Measurements from ENCODE around the gene CHST4.
A peak's percentile ranks its signal among the peaks of the same experiment; 100 is the strongest.

The CHST4 gene

GRCh38 chr16:71532366-71532765 is 6.1 kb downstream of the CHST4 start:
- Histone ChIP-seq H3K27ac (no peak overlapping the region), H3K4me3 (IDR thresholded peaks at IDR 0.05; ENCODE audit: insufficient read depth, low read depth, low read length) (no peak overlapping the region), H3K79me2 (ENCODE audit: insufficient read depth, low read depth) (no peaks in the 10 kb centered on the region), H3K4me1 (ENCODE audit: low read depth, poor library complexity, severe bottlenecking) (no peaks in the 10 kb centered on the region), H4K20me1 (ENCODE audit: insufficient read depth) (no peaks in the 10 kb centered on the region), H3K27me3 (ENCODE audit: insufficient read depth, low read depth) (no peaks in the 10 kb centered on the region), H3K36me3 (ENCODE audit: insufficient read depth) (no peaks in the 10 kb centered on the region), H2AFZ (ENCODE audit: low read depth) (no peak overlapping the region), H3K4me2 (no peak overlapping the region), H3K9ac (no peak overlapping the region)
- TF ChIP-seq CTCF (conservative IDR thresholded peaks at IDR 0.05; ENCODE audit: low read depth, low read length): no peak

GRCh38 chr16:71536752-71537499 is 10.7 kb downstream of the CHST4 start:
- no peaks in the 10 kb centered on the region for H3K27me3 ChIP-seq (ENCODE audit: insufficient read depth, low read depth)
- no peak for TF ChIP-seq CTCF (conservative IDR thresholded peaks at IDR 0.05; ENCODE audit: low read depth, low read length)

DNA sequence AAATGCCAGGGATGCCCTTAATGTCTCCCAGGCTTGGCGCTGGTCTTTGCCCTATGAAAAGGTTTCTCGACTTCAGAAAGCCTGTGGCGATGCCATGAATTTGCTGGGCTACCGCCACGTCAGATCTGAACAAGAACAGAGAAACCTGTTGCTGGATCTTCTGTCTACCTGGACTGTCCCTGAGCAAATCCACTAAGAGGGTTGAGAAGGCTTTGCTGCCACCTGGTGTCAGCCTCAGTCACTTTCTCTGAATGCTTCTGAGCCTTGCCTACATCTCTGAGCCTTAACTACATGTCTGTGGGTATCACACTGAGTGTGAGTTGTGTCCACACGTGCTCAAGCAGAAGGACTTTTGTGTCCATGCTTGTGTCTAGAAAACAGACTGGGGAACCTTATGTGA is 11.4 kb downstream of the CHST4 start:
- Histone ChIP-seq H3K27ac (no peak overlapping the region), H3K27me3 (ENCODE audit: insufficient read depth, low read depth) (no peaks in the 10 kb centered on the region), H3K4me3 (IDR thresholded peaks at IDR 0.05; ENCODE audit: insufficient read depth, low read depth, low read length) (no peak overlapping the region), H3K4me1 (ENCODE audit: low read depth, poor library complexity, severe bottlenecking) (no peaks in the 10 kb centered on the region), H4K20me1 (ENCODE audit: insufficient read depth) (no peaks in the 10 kb centered on the region), H2AFZ (ENCODE audit: low read depth) (no peak overlapping the region), H3K36me3 (ENCODE audit: insufficient read depth) (no peaks in the 10 kb centered on the region), H3K4me2 (no peak overlapping the region), H3K79me2 (ENCODE audit: insufficient read depth, low read depth) (no peaks in the 10 kb centered on the region), H3K9ac (no peak overlapping the region)
- peak; percentile 67 for TF ChIP-seq CTCF (conservative IDR thresholded peaks at IDR 0.05; ENCODE audit: low read depth, low read length)

More at GRCh38 chr16:71536752-71537499, 10.7 kb downstream of the CHST4 start:
- no peak overlapping the region for H2AFZ ChIP-seq (ENCODE audit: low read depth)
- H3K27ac ChIP-seq: no peak overlapping the region
- H3K4me2 ChIP-seq: no peak overlapping the region
- H3K36me3 ChIP-seq (ENCODE audit: insufficient read depth): no peaks in the 10 kb centered on the region
- H3K9ac ChIP-seq: no peak overlapping the region
- no peaks in the 10 kb centered on the region for H3K79me2 ChIP-seq (ENCODE audit: insufficient read depth, low read depth)
- no peaks in the 10 kb centered on the region for H4K20me1 ChIP-seq (ENCODE audit: insufficient read depth)
- H3K4me3 ChIP-seq (IDR thresholded peaks at IDR 0.05; ENCODE audit: insufficient read depth, low read depth, low read length): no peak overlapping the region
- H3K4me1 ChIP-seq (ENCODE audit: low read depth, poor library complexity, severe bottlenecking): no peaks in the 10 kb centered on the region

GRCh38 chr16:71542377-71542776 is 16.2 kb downstream of the CHST4 start:
- H3K4me3 ChIP-seq (IDR thresholded peaks at IDR 0.05; ENCODE audit: insufficient read depth, low read depth, low read length): no peak overlapping the region
- no peaks in the 10 kb centered on the region for H3K27me3 ChIP-seq (ENCODE audit: insufficient read depth, low read depth)
- H4K20me1 ChIP-seq (ENCODE audit: insufficient read depth): no peaks in the 10 kb centered on the region
- H2AFZ ChIP-seq (ENCODE audit: low read depth): no peak overlapping the region
- H3K36me3 ChIP-seq (ENCODE audit: insufficient read depth): no peaks in the 10 kb centered on the region
- no peak overlapping the region for H3K27ac ChIP-seq
- peak; percentile 27; the same call in 1 of the 2 replicates for TF ChIP-seq CTCF (conservative IDR thresholded peaks at IDR 0.05; ENCODE audit: low read depth, low read length)
- H3K4me2 ChIP-seq: no peak overlapping the region
- H3K4me1 ChIP-seq (ENCODE audit: low read depth, poor library complexity, severe bottlenecking): no peaks in the 10 kb centered on the region
- H3K9ac ChIP-seq: no peak overlapping the region
- no peaks in the 10 kb centered on the region for H3K79me2 ChIP-seq (ENCODE audit: insufficient read depth, low read depth)
